ENCODE measurements around the gene KARS1. TPM values are rescaled to one million over a fixed set of nuclear protein-coding genes. Genes with fewer than 3 reads are reported as not detected.

Gene KARS1
- total RNA-seq, 2 donors from 2014 or later = 49.8 TPM

DNA sequence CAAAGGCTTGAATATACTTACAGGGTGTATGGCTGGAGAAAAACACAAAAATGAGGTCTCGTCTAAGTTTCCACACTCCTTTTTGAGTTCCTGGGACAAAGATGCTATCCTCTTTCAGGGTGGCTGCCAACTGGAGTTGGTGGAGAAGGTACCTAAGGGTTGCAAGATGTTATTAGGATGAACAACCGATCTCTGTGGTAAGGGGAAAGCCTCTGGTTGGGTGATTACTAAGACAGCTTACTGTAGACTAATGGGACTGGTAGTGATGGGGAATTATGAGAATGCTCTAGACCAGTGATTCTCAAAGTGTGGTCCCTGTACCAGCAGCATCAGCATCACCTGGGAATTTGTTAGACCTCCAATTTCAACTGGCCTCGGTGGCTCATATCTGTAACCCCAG is 30.3 kb downstream of the KARS1 start:
- intact Hi-C loops (cut with DNase I) = loop anchor here (5.0 kb wide), 1 partner anchor 45 kb away; no protein-coding TSS in a partner anchor
- Histone ChIP-seq H3K4me1 (peaks cover 7% of the 10 kb centered on the region), H3K4me3 (no peak overlapping the region), H3K27ac (no peak overlapping the region), H3K27me3 (no peaks in the 10 kb centered on the region), H3K9me3 (no peaks in the 10 kb centered on the region), H3K36me3 (replicated peaks in 1 of 2; ENCODE audit: insufficient read depth in 1 of 2, low read depth in 2 of 2) (peaks cover 0 to 4% of the 10 kb centered on the region in 2 donors)
- TF ChIP-seq POLR2A (IDR thresholded peaks at IDR 0.05) = no peak
- TF ChIP-seq, protein P1, sequence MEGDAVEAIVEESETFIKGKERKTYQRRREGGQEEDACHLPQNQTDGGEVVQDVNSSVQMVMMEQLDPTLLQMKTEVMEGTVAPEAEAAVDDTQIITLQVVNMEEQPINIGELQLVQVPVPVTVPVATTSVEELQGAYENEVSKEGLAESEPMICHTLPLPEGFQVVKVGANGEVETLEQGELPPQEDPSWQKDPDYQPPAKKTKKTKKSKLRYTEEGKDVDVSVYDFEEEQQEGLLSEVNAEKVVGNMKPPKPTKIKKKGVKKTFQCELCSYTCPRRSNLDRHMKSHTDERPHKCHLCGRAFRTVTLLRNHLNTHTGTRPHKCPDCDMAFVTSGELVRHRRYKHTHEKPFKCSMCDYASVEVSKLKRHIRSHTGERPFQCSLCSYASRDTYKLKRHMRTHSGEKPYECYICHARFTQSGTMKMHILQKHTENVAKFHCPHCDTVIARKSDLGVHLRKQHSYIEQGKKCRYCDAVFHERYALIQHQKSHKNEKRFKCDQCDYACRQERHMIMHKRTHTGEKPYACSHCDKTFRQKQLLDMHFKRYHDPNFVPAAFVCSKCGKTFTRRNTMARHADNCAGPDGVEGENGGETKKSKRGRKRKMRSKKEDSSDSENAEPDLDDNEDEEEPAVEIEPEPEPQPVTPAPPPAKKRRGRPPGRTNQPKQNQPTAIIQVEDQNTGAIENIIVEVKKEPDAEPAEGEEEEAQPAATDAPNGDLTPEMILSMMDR (IDR thresholded peaks at IDR 0.05) = no peak
- ATAC-seq (no peak), DNase-seq (no peak)
- 83 to 91% methylated on average over 3 of the region's 3 CpGs for WGBS, 2 donors

GRCh38 chr16:75616521-75617010 is 30.9 kb downstream of the KARS1 start:
- H3K4me3 ChIP-seq = no peak overlapping the region
- H3K9me3 ChIP-seq = no peaks in the 10 kb centered on the region
- peaks cover 2% of the 10 kb centered on the region for H3K4me1 ChIP-seq
- TF ChIP-seq POLR2A (IDR thresholded peaks at IDR 0.05) = no peak
- TF ChIP-seq, protein P1 (IDR thresholded peaks at IDR 0.05) = no peak
- ATAC-seq (no peak), DNase-seq (no peak)
- WGBS, 2 donors = 83 to 97% methylated on average over 4 of the region's 4 CpGs
- intact Hi-C loops (cut with DNase I) = loop anchor here (5.0 kb wide), 1 partner anchor 44 kb away; no protein-coding TSS in a partner anchor
- peaks cover 0 to 4% of the 10 kb centered on the region in 2 donors for H3K36me3 ChIP-seq (replicated peaks in 1 of 2; ENCODE audit: insufficient read depth in 1 of 2, low read depth in 2 of 2)
- H3K27ac ChIP-seq = no peak overlapping the region
- no peaks in the 10 kb centered on the region for H3K27me3 ChIP-seq

DNA sequence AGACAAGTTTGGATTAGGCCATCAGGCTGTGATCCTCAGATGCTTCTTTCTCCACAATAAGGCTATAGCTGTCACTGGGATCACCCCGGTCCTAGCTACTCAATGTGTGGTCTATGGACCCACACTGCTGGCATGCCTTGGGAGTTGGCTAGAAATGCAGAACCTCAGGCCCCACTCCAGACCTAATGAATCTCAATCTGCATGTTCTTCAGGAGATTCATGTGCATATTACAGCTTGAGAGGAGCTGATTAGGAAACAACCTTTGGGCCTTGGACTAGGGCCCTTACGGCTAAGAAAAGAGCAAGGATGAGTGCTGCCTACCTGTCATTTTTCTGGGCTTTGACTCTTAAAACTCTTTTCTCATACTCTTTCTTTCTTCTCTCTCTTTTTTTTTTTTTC is 31.8 kb downstream of the KARS1 start:
- no peak for ATAC-seq
- no peaks in the 10 kb centered on the region for H3K27me3 ChIP-seq
- H3K36me3 ChIP-seq (replicated peaks in 1 of 2; ENCODE audit: insufficient read depth in 1 of 2, low read depth in 2 of 2) = peaks cover 0 to 4% of the 10 kb centered on the region in 2 donors
- TF ChIP-seq, protein P1 (IDR thresholded peaks at IDR 0.05) = no peak
- TF ChIP-seq POLR2A (IDR thresholded peaks at IDR 0.05) = no peak
- H3K4me1 ChIP-seq = no peaks in the 10 kb centered on the region
- 94 to 100% methylated on average over 2 of the region's 2 CpGs for WGBS, 2 donors
- DNase-seq = no peak
- intact Hi-C loops (cut with DNase I) = loop anchor here (5.0 kb wide), 1 partner anchor 43 kb away; no protein-coding TSS in a partner anchor
- H3K9me3 ChIP-seq = no peaks in the 10 kb centered on the region
- H3K4me3 ChIP-seq = no peak overlapping the region
- H3K27ac ChIP-seq = no peak overlapping the region

DNA sequence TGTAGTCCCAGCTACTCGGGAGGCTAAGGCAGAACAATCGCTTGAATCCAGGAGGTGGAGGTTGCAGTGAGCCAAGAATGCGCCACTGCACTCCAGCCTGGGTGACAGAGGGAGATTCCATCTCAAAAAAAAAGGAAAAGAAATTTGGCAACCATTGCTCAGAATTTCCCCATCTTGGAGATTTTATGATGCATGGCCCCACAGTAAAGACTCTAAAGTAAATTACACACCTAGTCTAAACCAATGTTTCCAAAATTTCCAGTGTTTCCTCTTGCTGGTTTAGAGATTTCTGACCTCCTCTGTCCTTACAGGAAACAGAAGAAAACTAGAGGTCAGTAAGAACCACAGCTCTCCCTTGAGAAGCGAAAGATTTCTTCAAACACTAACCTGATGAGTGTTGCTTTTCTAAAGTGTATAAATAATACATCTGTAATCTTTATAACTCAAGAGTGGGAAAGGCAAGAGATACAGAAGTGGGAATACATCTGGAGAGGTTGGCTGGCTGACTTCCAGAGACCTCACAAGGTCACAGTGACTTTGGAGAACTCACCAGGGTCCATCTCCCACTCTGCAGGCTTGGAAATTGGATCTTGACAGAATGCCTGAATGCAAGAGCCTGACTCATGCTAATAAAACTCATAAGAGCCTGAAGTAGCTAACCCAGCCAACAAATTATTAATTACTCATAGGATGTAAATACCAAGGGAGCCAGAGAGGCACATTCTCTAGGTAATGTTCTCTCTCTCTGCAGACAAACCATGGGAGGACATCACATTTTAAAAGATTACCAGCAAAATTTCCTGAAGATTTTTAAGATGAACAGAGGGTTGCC is 33.2 kb downstream of the KARS1 start:
- H3K9me3 ChIP-seq = no peaks in the 10 kb centered on the region
- peaks cover 0 to 7% of the 10 kb centered on the region in 2 donors for H3K36me3 ChIP-seq (replicated peaks in 1 of 2; ENCODE audit: insufficient read depth in 1 of 2, low read depth in 2 of 2)
- H3K4me3 ChIP-seq = no peak overlapping the region
- no peaks in the 10 kb centered on the region for H3K4me1 ChIP-seq
- H3K27ac ChIP-seq = no peak overlapping the region
- DNase-seq (no peak), ATAC-seq (no peak)
- no peaks in the 10 kb centered on the region for H3K27me3 ChIP-seq
- intact Hi-C loops (cut with DNase I) = no loop called here
- TF ChIP-seq, protein P1 (IDR thresholded peaks at IDR 0.05) = no peak
- 90 to 97% methylated on average over 4 of the region's 4 CpGs for WGBS, 2 donors

Measured in body of pancreas (tissue), 4 donors.